Measurements from ENCODE around the gene BDKRB2.

Gene BDKRB2

GRCh38 chr14:96274543-96274942 is 69.9 kb downstream of the BDKRB2 start:
- peak; percentile 40 for DNase-seq (ENCODE audit: low read depth)
- TF ChIP-seq CTCF (IDR thresholded peaks at IDR 0.05; ENCODE audit: low read length, missing control alignments) = no peak
- no peak overlapping the region for H3K4me3 ChIP-seq (replicated peaks; ENCODE audit: low read depth, low read length)

GRCh38 chr14:96275177-96276112 is 70.8 kb downstream of the BDKRB2 start:
- TF ChIP-seq CTCF (IDR thresholded peaks at IDR 0.05; ENCODE audit: low read length, missing control alignments) = peak; percentile 98
- peak; percentile 72 for DNase-seq (ENCODE audit: low read depth)
- H3K4me3 ChIP-seq (replicated peaks; ENCODE audit: low read depth, low read length) = no peak overlapping the region

- DNase-seq (ENCODE audit: low read depth) = no peak
- H3K4me3 ChIP-seq (replicated peaks; ENCODE audit: low read depth, low read length) = no peak overlapping the region
- no peak for TF ChIP-seq CTCF (IDR thresholded peaks at IDR 0.05; ENCODE audit: low read length, missing control alignments)
Measured at GRCh38 chr14:96277890-96278289, 73.3 kb downstream of the BDKRB2 start.

- DNase-seq (ENCODE audit: low read depth) = no peak
- no peak for TF ChIP-seq CTCF (IDR thresholded peaks at IDR 0.05; ENCODE audit: low read length, missing control alignments)
- no peak overlapping the region for H3K4me3 ChIP-seq (replicated peaks; ENCODE audit: low read depth, low read length)
Measured at GRCh38 chr14:96279564-96279963, 74.9 kb downstream of the BDKRB2 start.

GRCh38 chr14:96280104-96280503 is 75.5 kb downstream of the BDKRB2 start:
- no peak for DNase-seq (ENCODE audit: low read depth)
- H3K4me3 ChIP-seq (replicated peaks; ENCODE audit: low read depth, low read length) = no peak overlapping the region
- no peak for TF ChIP-seq CTCF (IDR thresholded peaks at IDR 0.05; ENCODE audit: low read length, missing control alignments)

GRCh38 chr14:96281486-96281885 is 76.8 kb downstream of the BDKRB2 start:
- H3K4me3 ChIP-seq (replicated peaks; ENCODE audit: low read depth, low read length) = no peak overlapping the region
- no peak for TF ChIP-seq CTCF (IDR thresholded peaks at IDR 0.05; ENCODE audit: low read length, missing control alignments)
- DNase-seq (ENCODE audit: low read depth) = peak; percentile 35

GRCh38 chr14:96284008-96284407 is 79.4 kb downstream of the BDKRB2 start:
- no peak overlapping the region for H3K4me3 ChIP-seq (replicated peaks; ENCODE audit: low read depth, low read length)
- no peak for DNase-seq (ENCODE audit: low read depth)
- no peak for TF ChIP-seq CTCF (IDR thresholded peaks at IDR 0.05; ENCODE audit: low read length, missing control alignments)

All from fibroblast of pulmonary artery (primary cell).